HepG2 (cell line): Measurements from ENCODE around the gene DENND4C. TPM values are rescaled to one million over a fixed set of nuclear protein-coding genes. Genes with fewer than 3 reads are reported as not detected.

Experiments
- ATAC-seq: fragments of 200-7000 bp; cut with Tn5 transposase; 3 replicates; pipeline ENCODE4 v1.9.1; 2020; ENCODE audit warnings: mild to moderate bottlenecking, moderate library complexity
- BruUV-seq: library from RNA; stranded (reverse); fragments of 400-500 nt; replicated peaks from 2 replicates; lab custom pipeline; 2021; lab: Mats Ljungman, UMichigan
- CTCF ChIA-PET: fragments of 300-600 bp; formaldehyde crosslinking; extraction: SDS; loops from one replicate; lab custom pipeline; 2021; ENCODE audit warnings: low total read pairs, inconsistent platforms, low intra/inter-chr PET ratio; lab: Yijun Ruan, JAX
- POLR2A ChIA-PET: fragments of 350-600 bp; sonication (Branson Sonifier 250); formaldehyde crosslinking; loops from one replicate; lab custom pipeline; 2020; ENCODE audit warnings: antibody characterized with exemption, inconsistent platforms; lab: Yijun Ruan, JAX
- DNase-seq: peaks from one replicate; pipeline ENCODE4 v3.0.0-alpha.2; 2015; ENCODE audit warnings: low spot score
- FAIRE-seq: peaks from 3 replicates; lab custom pipeline; 2011; peaks lifted over from hg19 to GRCh38; lab: Jason Lieb, UNC
- H2AFZ ChIP-seq: one replicate; pipeline ENCODE4 v1.6.1; 2011; ENCODE audit warnings: low read length, inconsistent platforms
- H3K27ac ChIP-seq: fragments of 300-600 bp; 3 replicates; pipeline ENCODE4 v1.8.0; 2011; ENCODE audit warnings: mixed run types, mild to moderate bottlenecking, mixed read lengths, low read length, inconsistent platforms; ENCODE audit not compliant: insufficient read depth; ENCODE audit errors: extremely low read length
- H3K27me3 ChIP-seq, 2 experiments: fragments of 200-600 bp in 1 of 2; 2 replicates in 1 of 2; 3 replicates in 1 of 2; pipeline versions ENCODE4 v1.6.0 to v1.8.0; 2011; ENCODE audit warnings: low read length in 2 of 2, mild to moderate bottlenecking in 2 of 2, moderate library complexity in 2 of 2, inconsistent platforms in 1 of 2; ENCODE audit not compliant: insufficient read depth in 2 of 2, control insufficient read depth in 1 of 2
- H3K36me3 ChIP-seq, 2 experiments: fragments of 200-600 bp in 1 of 2; replicated peaks in 1 of 2; 2 replicates in 1 of 2; 3 replicates in 1 of 2; pipeline versions ENCODE4 v1.5.1 to v1.8.0; 2011; ENCODE audit warnings: low read length in 2 of 2, inconsistent platforms in 1 of 2; ENCODE audit not compliant: insufficient read depth in 2 of 2, control insufficient read depth in 1 of 2
- H3K4me1 ChIP-seq: 2 replicates; pipeline ENCODE4 v1.5.1; 2012; ENCODE audit warnings: low read length, inconsistent platforms; ENCODE audit not compliant: insufficient read depth
- H3K4me2 ChIP-seq: 2 replicates; pipeline ENCODE4 v1.6.0; 2011; ENCODE audit warnings: low read depth, low read length, inconsistent platforms
- H3K4me3 ChIP-seq, 3 experiments: fragments of 200-600 bp in 1 of 3; sonication (generic), shearing (Covaris generic) in 1 of 3; replicated peaks in 1 of 3; 2 replicates each; pipeline ENCODE4 v1.5.1; 2011 to 2016; ENCODE audit warnings: low read length in 3 of 3, inconsistent platforms in 2 of 3, low read depth in 2 of 3, mild to moderate bottlenecking in 2 of 3, control low read depth in 1 of 3, mixed read lengths in 1 of 3; ENCODE audit not compliant: insufficient read depth in 1 of 3
- H3K79me2 ChIP-seq: one replicate; pipeline ENCODE4 v1.6.1; 2011; ENCODE audit warnings: low read length, inconsistent platforms; ENCODE audit not compliant: insufficient read depth
- H3K9ac ChIP-seq: 2 replicates; pipeline ENCODE4 v1.6.0; 2011; ENCODE audit warnings: mild to moderate bottlenecking, low read depth, low read length, inconsistent platforms; ENCODE audit not compliant: insufficient read depth
- H3K9me3 ChIP-seq: 2 replicates; pipeline ENCODE4 v1.5.1; 2012; ENCODE audit warnings: mild to moderate bottlenecking, low read length
- H4K20me1 ChIP-seq: 2 replicates; pipeline ENCODE4 v1.6.0; 2011; ENCODE audit warnings: inconsistent platforms, mild to moderate bottlenecking, low read length, moderate library complexity; ENCODE audit not compliant: insufficient read depth
- DNMT1 ChIP-seq: sonication (generic); formaldehyde crosslinking; IDR thresholded peaks from 2 replicates; pipeline ENCODE4 v1.5.1; 2020; ENCODE audit warnings: mild to moderate bottlenecking, missing genetic modification reagents
- KDM6A ChIP-seq: IDR thresholded peaks from 2 replicates; pipeline ENCODE4 v1.6.1; 2016; ENCODE audit warnings: low read depth
- POLR2AphosphoS5 ChIP-seq: IDR thresholded peaks from 2 replicates; pipeline ENCODE4 v1.6.1; 2012; ENCODE audit warnings: low read depth, low read length
- RBAK ChIP-seq: sonication (generic); formaldehyde crosslinking; IDR thresholded peaks from 2 replicates; pipeline ENCODE4 v1.5.1; 2020; ENCODE audit warnings: mild to moderate bottlenecking, missing genetic modification reagents
- ZFP36L2 ChIP-seq: sonication (generic); formaldehyde crosslinking; IDR thresholded peaks from 2 replicates; pipeline ENCODE4 v1.4.0; 2020; ENCODE audit warnings: missing genetic modification reagents
- ZNF24 ChIP-seq: fragments of 450-650 bp; IDR thresholded peaks from 2 replicates; pipeline ENCODE4 v1.6.1; 2017; ENCODE audit warnings: antibody characterized with exemption, mild to moderate bottlenecking
- WGBS: methylation state at CpG from one replicate; pipeline ENCODE4 v1.1.6; 2017; ENCODE audit warnings: low lambda C conversion rate; 5-methylcytosine and 5-hydroxymethylcytosine counted together
- in situ Hi-C: cut with HindIII; loops from 2 replicates; pipeline ENCODE4 v1.10.0; 2017; ENCODE audit warnings: low pct_unique_long_range_greater_than_20kb; ENCODE audit not compliant: extremely low pct_ligation_motif_present
- intact Hi-C: fragments of 100-400 bp; cut with micrococcal nuclease; formaldehyde crosslinking; loops from one replicate; pipeline ENCODE4 v1.10.0; 2022; ENCODE audit not compliant: unreplicated experiment
- polyA plus RNA-seq, 8 experiments: library from polyadenylated mRNA; depleted of rRNA in 3 of 8; stranded (reverse) in 7 of 8; unstranded in 1 of 8; fragments of >200 nt; fragmentation: Illumina TruSeq in 4 of 8; extraction: Trizol in 4 of 8; gene quantifications; 2 replicates each; pipeline versions ENCODE4 v1.2.1 to v1.2.3, GENCODE V29; 2011 to 2016; ENCODE audit warnings: low read depth in 4 of 8, missing spikeins in 1 of 8, mixed read lengths in 1 of 8; ENCODE audit not compliant: insufficient read depth in 1 of 8
- total RNA-seq, 5 experiments: library from RNA; depleted of rRNA; stranded (reverse); fragments of >200 nt; fragmentation: Illumina TruSeq; extraction: Trizol; gene quantifications; 2 replicates each; pipeline ENCODE4 v1.2.3, GENCODE V29; 2016; ENCODE audit warnings: low read depth in 1 of 5
- TF ChIP-seq, protein P1 (sequence below), 2 experiments: sonication (generic) in 1 of 2; formaldehyde crosslinking in 1 of 2; IDR thresholded peaks; 2 replicates each; pipeline versions ENCODE4 v1.4.0 to v1.6.1; 2016 to 2020; ENCODE audit warnings: borderline replicate concordance in 1 of 2, low read depth in 1 of 2, mild to moderate bottlenecking in 1 of 2, missing genetic modification reagents in 1 of 2
- TF ChIP-seq, protein P2 (sequence below): IDR thresholded peaks from 2 replicates; pipeline ENCODE4 v1.6.1; 2018; ENCODE audit warnings: missing genetic modification reagents, mild to moderate bottlenecking, missing compliant biosample characterization
- TF ChIP-seq, protein P3 (sequence below): sonication (generic); formaldehyde crosslinking; IDR thresholded peaks from 2 replicates; pipeline ENCODE4 v1.4.0; 2020; ENCODE audit warnings: mild to moderate bottlenecking, missing genetic modification reagents

Gene DENND4C
- total and polyA plus RNA-seq, 2 of the 13 experiments (the other 11 are each of a cell fraction or from before 2014, with no cell fraction given) = 19.1 to 27.2 TPM

DNA sequence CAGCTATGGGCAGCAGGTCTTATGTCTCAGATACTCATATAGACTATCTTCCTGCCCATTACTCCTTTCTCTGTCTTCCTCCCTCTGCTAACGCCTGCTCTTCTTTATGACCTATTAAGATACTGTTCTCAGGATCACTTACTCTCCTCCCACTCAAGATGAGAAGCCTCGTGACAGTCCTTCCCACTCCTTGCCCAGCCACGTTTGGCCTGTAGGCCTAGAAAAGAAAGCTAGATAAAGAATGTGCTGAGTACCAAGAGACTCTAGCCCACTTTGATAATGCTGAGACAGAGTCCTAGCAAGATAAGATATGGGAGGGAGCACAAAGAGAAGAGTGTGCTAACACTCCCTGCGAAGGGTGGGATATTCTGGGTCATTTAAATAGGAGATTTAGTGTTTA lies 6.8 kb upstream of the DENND4C start:
- no peaks in the 10 kb centered on the region for H3K79me2 ChIP-seq
- DNase-seq = no peak
- ATAC-seq = no peak
- TF ChIP-seq ZNF24 = no peak
- TF ChIP-seq, protein P1, sequence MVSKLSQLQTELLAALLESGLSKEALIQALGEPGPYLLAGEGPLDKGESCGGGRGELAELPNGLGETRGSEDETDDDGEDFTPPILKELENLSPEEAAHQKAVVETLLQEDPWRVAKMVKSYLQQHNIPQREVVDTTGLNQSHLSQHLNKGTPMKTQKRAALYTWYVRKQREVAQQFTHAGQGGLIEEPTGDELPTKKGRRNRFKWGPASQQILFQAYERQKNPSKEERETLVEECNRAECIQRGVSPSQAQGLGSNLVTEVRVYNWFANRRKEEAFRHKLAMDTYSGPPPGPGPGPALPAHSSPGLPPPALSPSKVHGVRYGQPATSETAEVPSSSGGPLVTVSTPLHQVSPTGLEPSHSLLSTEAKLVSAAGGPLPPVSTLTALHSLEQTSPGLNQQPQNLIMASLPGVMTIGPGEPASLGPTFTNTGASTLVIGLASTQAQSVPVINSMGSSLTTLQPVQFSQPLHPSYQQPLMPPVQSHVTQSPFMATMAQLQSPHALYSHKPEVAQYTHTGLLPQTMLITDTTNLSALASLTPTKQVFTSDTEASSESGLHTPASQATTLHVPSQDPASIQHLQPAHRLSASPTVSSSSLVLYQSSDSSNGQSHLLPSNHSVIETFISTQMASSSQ (IDR thresholded peaks at IDR 0.05; ENCODE audit: low read depth) = no peak
- TF ChIP-seq, protein P1 (CRISPR knock-in tag; IDR thresholded peaks at IDR 0.05; ENCODE audit: borderline replicate concordance) = no peak
- TF ChIP-seq, protein P2, sequence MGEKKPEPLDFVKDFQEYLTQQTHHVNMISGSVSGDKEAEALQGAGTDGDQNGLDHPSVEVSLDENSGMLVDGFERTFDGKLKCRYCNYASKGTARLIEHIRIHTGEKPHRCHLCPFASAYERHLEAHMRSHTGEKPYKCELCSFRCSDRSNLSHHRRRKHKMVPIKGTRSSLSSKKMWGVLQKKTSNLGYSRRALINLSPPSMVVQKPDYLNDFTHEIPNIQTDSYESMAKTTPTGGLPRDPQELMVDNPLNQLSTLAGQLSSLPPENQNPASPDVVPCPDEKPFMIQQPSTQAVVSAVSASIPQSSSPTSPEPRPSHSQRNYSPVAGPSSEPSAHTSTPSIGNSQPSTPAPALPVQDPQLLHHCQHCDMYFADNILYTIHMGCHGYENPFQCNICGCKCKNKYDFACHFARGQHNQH = no peak
- no peak for TF ChIP-seq DNMT1 (CRISPR knock-in tag)
- TF ChIP-seq POLR2AphosphoS5 = no peak
- TF ChIP-seq ZFP36L2 (CRISPR knock-in tag) = no peak
- TF ChIP-seq KDM6A (CRISPR knock-in tag) = no peak
- TF ChIP-seq RBAK (CRISPR knock-in tag) = no peak
- TF ChIP-seq, protein P3, sequence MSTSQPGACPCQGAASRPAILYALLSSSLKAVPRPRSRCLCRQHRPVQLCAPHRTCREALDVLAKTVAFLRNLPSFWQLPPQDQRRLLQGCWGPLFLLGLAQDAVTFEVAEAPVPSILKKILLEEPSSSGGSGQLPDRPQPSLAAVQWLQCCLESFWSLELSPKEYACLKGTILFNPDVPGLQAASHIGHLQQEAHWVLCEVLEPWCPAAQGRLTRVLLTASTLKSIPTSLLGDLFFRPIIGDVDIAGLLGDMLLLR (CRISPR knock-in tag) = no peak
- TF ChIP-seq, all 625 proteins: peak for 0
- in situ Hi-C loops = no loop called here
- Histone ChIP-seq H2AFZ (no peak overlapping the region), H4K20me1 (no peaks in the 10 kb centered on the region), H3K4me1 (no peaks in the 10 kb centered on the region; the same call in 1 of the 2 replicates), H3K4me3 (no peak overlapping the region), H3K9ac (no peak overlapping the region), H3K4me2 (no peak overlapping the region), H3K9me3 (no peaks in the 10 kb centered on the region), H3K27me3 (no peaks in the 10 kb centered on the region), H3K36me3 (no peaks in the 10 kb centered on the region), H3K27ac (no peak overlapping the region)
- intact Hi-C loops = no loop called here
- no TSS peak for BruUV-seq
- FAIRE-seq = no peak
- POLR2A ChIA-PET = no interaction called here
- CTCF ChIA-PET = no interaction called here
- 92% methylated on average over 4 of the region's 4 CpGs for WGBS
